B cell (primary cell): ENCODE measurements around the gene TIMM44. TPM values are rescaled to one million over a fixed set of nuclear protein-coding genes. Genes with fewer than 3 reads are reported as not detected.

Experiments
- ATAC-seq: fragments of 200-7000 bp; cut with Tn5 transposase; one replicate; pipeline ENCODE4 v1.10.0; 2021; ENCODE audit warnings: low read depth, mild to moderate bottlenecking, moderate number of reproducible peaks, moderate library complexity
- CTCF ChIA-PET: fragments of 350-600 bp; sonication (Branson Sonifier 250); formaldehyde crosslinking; loops from one replicate; lab custom pipeline; 2021; ENCODE audit warnings: antibody characterized with exemption, inconsistent platforms; lab: Charles Lee
- POLR2A ChIA-PET: fragments of 350-600 bp; sonication (Branson Sonifier 250); formaldehyde crosslinking; loops from one replicate; lab custom pipeline; 2021; ENCODE audit warnings: antibody characterized with exemption; lab: Charles Lee
- DNase-seq: peaks from one replicate; pipeline ENCODE4 v3.0.0; 2013
- H2AFZ ChIP-seq: 2 replicates; pipeline ENCODE4 v1.6.1; 2012; ENCODE audit warnings: mild to moderate bottlenecking, low read depth, low read length; ENCODE audit not compliant: insufficient read depth, poor library complexity, severe bottlenecking
- H3K27ac ChIP-seq, 2 donors: 1 replicate in 1 of 2; 2 replicates in 1 of 2; pipeline ENCODE4 v1.5.1; 2012 to 2013; ENCODE audit warnings: low read length in 2 of 2, mild to moderate bottlenecking in 2 of 2, moderate library complexity in 1 of 2
- H3K27me3 ChIP-seq, 4 experiments: fragments of 200-600 bp in 1 of 4; sonication (generic) in 1 of 4; replicated peaks in 1 of 4; 1 replicate in 2 of 4; 2 replicates in 2 of 4; pipeline versions ENCODE4 v1.6.1 to v1.7.0; 2013 to 2016; ENCODE audit warnings: low read length in 3 of 4, mild to moderate bottlenecking in 2 of 4, mixed read lengths in 1 of 4, moderate library complexity in 1 of 4; ENCODE audit not compliant: insufficient read depth in 4 of 4, control insufficient read depth in 3 of 4; ENCODE audit errors: control extremely low read depth in 1 of 4
- H3K36me3 ChIP-seq, 2 experiments: replicated peaks in 1 of 2; 1 replicate in 1 of 2; 2 replicates in 1 of 2; pipeline versions ENCODE4 v1.6.1 to v1.7.1; 2013; ENCODE audit warnings: low read length in 1 of 2; ENCODE audit not compliant: insufficient read depth in 2 of 2, control insufficient read depth in 1 of 2; ENCODE audit errors: control extremely low read depth in 1 of 2, extremely low read depth in 1 of 2
- H3K4me1 ChIP-seq, 2 donors: fragments of 200-600 bp in 1 of 2; sonication (generic) in 1 of 2; 1 replicate in 1 of 2; 2 replicates in 1 of 2; pipeline versions ENCODE4 v1.5.1 to v1.6.1; 2013 to 2017; ENCODE audit warnings: low read length in 2 of 2; ENCODE audit not compliant: control insufficient read depth in 2 of 2, insufficient read depth in 2 of 2
- H3K4me2 ChIP-seq: replicated peaks from 2 replicates; pipeline ENCODE3; 2012; ENCODE audit warnings: mild to moderate bottlenecking, low read depth, low read length; ENCODE audit not compliant: poor library complexity, severe bottlenecking
- H3K4me3 ChIP-seq, 5 experiments: fragments of 200-600 bp in 1 of 5; sonication (generic) in 1 of 5; 1 replicate in 3 of 5; 2 replicates in 2 of 5; pipeline versions ENCODE4 v1.5.1 to v1.7.0; 2011 to 2016; ENCODE audit warnings: low read length in 4 of 5, mild to moderate bottlenecking in 4 of 5, low read depth in 2 of 5, control low read depth in 1 of 5, moderate library complexity in 1 of 5; ENCODE audit not compliant: insufficient read depth in 1 of 5; ENCODE audit errors: control extremely low read depth in 1 of 5, extremely low read depth in 1 of 5
- H3K79me2 ChIP-seq: fragments of 200-600 bp; sonication (generic); one replicate; pipeline ENCODE4 v1.6.0; 2016; ENCODE audit warnings: low read length; ENCODE audit not compliant: control insufficient read depth, insufficient read depth
- H3K9ac ChIP-seq: fragments of 200-600 bp; sonication (generic); 2 replicates; pipeline ENCODE4 v1.6.1; 2017; ENCODE audit warnings: mild to moderate bottlenecking, low read length, moderate library complexity
- H3K9me3 ChIP-seq, 3 donors: one replicate each; pipeline versions ENCODE4 v1.6.1 to v1.7.1; 2013; ENCODE audit warnings: low read length in 2 of 3; ENCODE audit not compliant: control insufficient read depth in 2 of 3, insufficient read depth in 1 of 3; ENCODE audit errors: control extremely low read depth in 1 of 3
- H4K20me1 ChIP-seq: 2 replicates; pipeline ENCODE4 v1.6.0; 2012; ENCODE audit warnings: mild to moderate bottlenecking, low read length; ENCODE audit not compliant: insufficient read depth, control insufficient read depth, poor library complexity, severe bottlenecking
- H3K27ac Mint-ChIP-seq: one replicate; pipeline ENCODE4 v1.8.0; 2021; ENCODE audit warnings: mixed read lengths
- H3K27me3 Mint-ChIP-seq: one replicate; pipeline ENCODE4 v1.8.0; 2021; ENCODE audit warnings: mixed read lengths
- H3K4me1 Mint-ChIP-seq: one replicate; pipeline ENCODE4 v1.8.0; 2021; ENCODE audit warnings: mixed read lengths
- H3K4me3 Mint-ChIP-seq: one replicate; pipeline ENCODE4 v1.8.0; 2021; ENCODE audit warnings: mixed read lengths
- H3K9me3 Mint-ChIP-seq: one replicate; pipeline ENCODE4 v1.8.0; 2022; ENCODE audit warnings: mixed read lengths; ENCODE audit not compliant: insufficient read depth
- EZH2 ChIP-seq: IDR thresholded peaks from 2 replicates; pipeline ENCODE4 v1.6.1; 2012; ENCODE audit warnings: borderline replicate concordance, low read depth, mild to moderate bottlenecking, moderate library complexity, low read length; ENCODE audit not compliant: insufficient read depth, poor library complexity, severe bottlenecking
- WGBS: methylation state at CpG from one replicate; pipeline ENCODE4 v1.1.5; 2013; ENCODE audit warnings: missing lambda C conversion rate; ENCODE audit not compliant: insufficient coverage; 5-methylcytosine and 5-hydroxymethylcytosine counted together
- intact Hi-C: fragments of 100-400 bp; cut with micrococcal nuclease; formaldehyde crosslinking; loops from one replicate; pipeline ENCODE4 v1.10.0; 2022
- polyA plus RNA-seq: library from polyadenylated mRNA; depleted of rRNA; stranded (reverse); fragments of >200 nt; gene quantifications from 2 replicates; pipeline ENCODE4 v1.2.3, GENCODE V29; 2012
- total RNA-seq, 2 donors: library from RNA; stranded (reverse); fragments of 120-200 nt in 1 of 2; gene quantifications; 1 replicate in 1 of 2; 2 replicates in 1 of 2; pipeline versions ENCODE4 v1.2.3 to v1.2.4, GENCODE V29; 2013 to 2022
- TF ChIP-seq, protein P1 (sequence below): fragments of 200-600 bp; IDR thresholded peaks from one replicate; pipeline ENCODE4 v1.8.0; 2022; ENCODE audit warnings: antibody characterized with exemption, mild to moderate bottlenecking

Gene TIMM44
- total and polyA plus RNA-seq, 2 donors (not counting 1 experiment from before 2014, with no cell fraction given), result 48.9 to 66.5 TPM

DNA sequence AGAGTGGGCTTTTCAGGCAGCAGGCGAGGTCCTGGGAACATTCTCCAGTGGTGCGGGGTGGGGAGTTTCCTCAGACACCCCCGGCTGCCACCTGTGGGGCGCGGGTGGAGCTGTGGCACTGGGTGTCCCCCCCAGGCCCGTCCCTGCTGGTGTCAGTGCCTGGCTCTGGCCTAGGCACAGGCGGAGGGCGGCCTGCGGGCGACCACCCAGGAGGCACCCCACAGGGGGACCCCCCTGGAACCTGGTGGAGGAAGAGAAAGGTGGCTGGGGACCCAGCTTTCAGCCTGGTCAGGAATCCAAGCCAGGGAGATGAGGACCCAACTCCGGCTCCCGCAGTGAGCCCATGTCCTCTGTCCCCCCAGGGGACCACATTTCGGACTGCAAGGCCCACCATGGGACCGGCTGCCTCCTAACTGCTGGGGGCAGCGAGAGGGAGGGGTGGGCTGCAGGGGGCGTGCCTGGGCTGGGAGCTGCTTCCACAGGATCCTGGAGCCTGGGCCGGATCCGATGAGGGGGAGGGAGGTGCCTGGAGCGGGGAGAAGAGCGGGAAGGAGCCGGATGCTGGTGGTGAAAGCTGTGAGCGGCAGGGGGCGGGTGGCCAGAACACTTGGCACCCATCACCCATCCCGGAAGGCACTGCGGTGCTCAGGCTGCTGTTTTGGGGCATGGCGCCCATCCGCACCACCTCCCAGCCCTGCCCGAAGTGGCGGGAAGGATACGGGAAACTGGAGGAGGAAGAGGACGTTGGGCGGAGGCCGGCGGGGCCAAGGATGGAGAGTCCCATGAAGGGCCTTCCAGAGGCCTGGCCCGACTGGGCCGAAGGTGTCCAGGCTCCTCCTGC is 12.0 kb downstream of the TIMM44 start:
- no peak overlapping the region for H3K4me3 Mint-ChIP-seq
- no peak overlapping the region for H3K4me2 ChIP-seq
- POLR2A ChIA-PET, result interaction anchor here (0.6 kb wide), 1 partner anchor 753 kb away, joined by 3 read pairs; no protein-coding TSS in a partner anchor
- 98% methylated on average over 35 of the region's 36 CpGs for WGBS
- no peak overlapping the region for H3K4me3 ChIP-seq
- H3K9me3 Mint-ChIP-seq, result no peaks in the 10 kb centered on the region
- H3K27ac Mint-ChIP-seq, result no peak overlapping the region
- H3K79me2 ChIP-seq, result no peaks in the 10 kb centered on the region
- ATAC-seq (no peak), DNase-seq (no peak)
- no peak overlapping the region for H3K27ac ChIP-seq
- H4K20me1 ChIP-seq, result peaks cover 18% of the 10 kb centered on the region
- no peak overlapping the region for H2AFZ ChIP-seq
- CTCF ChIA-PET, result interaction anchor here (2.9 kb wide), 1 partner anchor 13 kb away, joined by 18 read pairs; the partner anchor contains the start of gene TIMM44
- no peaks in the 10 kb centered on the region for H3K27me3 Mint-ChIP-seq
- H3K4me1 Mint-ChIP-seq, result peaks cover 4% of the 10 kb centered on the region
- no peaks in the 10 kb centered on the region for H3K9me3 ChIP-seq
- H3K9ac ChIP-seq, result no peak overlapping the region
- peaks cover 1 to 2% of the 10 kb centered on the region in 2 donors for H3K4me1 ChIP-seq
- intact Hi-C loops, result no loop called here
- H3K36me3 ChIP-seq, result peaks cover 2 to 50% of the 10 kb centered on the region in 2 experiments
- TF ChIP-seq EZH2, result no peak
- TF ChIP-seq, protein P1, sequence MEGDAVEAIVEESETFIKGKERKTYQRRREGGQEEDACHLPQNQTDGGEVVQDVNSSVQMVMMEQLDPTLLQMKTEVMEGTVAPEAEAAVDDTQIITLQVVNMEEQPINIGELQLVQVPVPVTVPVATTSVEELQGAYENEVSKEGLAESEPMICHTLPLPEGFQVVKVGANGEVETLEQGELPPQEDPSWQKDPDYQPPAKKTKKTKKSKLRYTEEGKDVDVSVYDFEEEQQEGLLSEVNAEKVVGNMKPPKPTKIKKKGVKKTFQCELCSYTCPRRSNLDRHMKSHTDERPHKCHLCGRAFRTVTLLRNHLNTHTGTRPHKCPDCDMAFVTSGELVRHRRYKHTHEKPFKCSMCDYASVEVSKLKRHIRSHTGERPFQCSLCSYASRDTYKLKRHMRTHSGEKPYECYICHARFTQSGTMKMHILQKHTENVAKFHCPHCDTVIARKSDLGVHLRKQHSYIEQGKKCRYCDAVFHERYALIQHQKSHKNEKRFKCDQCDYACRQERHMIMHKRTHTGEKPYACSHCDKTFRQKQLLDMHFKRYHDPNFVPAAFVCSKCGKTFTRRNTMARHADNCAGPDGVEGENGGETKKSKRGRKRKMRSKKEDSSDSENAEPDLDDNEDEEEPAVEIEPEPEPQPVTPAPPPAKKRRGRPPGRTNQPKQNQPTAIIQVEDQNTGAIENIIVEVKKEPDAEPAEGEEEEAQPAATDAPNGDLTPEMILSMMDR, result no peak
- no peaks in the 10 kb centered on the region for H3K27me3 ChIP-seq

DNA sequence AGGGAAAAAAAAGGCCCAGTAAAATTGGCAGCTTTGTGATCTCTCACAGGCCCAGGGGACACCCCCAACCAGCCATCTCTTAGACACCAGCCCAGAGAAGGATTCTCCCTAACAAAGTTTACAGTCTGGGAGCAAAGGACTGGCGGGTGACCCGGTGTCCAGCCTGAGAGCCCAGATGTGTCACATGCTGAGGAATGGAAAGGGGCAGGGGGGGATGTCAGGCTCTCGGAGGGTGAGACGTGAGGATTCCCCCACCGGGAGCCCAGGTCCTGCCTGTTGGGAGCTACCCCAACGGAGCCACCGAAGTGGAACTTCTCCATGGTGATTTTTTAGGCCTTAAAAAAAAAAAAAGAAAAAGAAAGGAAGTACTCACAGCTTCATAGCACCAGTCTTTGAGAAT is 12.7 kb downstream of the TIMM44 start:
- H3K27me3 Mint-ChIP-seq, result no peaks in the 10 kb centered on the region
- no peak overlapping the region for H3K4me3 Mint-ChIP-seq
- DNase-seq (no peak), ATAC-seq (no peak)
- peaks cover 2% of the 10 kb centered on the region for H3K79me2 ChIP-seq
- no peak overlapping the region for H2AFZ ChIP-seq
- no peaks in the 10 kb centered on the region for H3K27me3 ChIP-seq
- H4K20me1 ChIP-seq, result peaks cover 20% of the 10 kb centered on the region
- no peak overlapping the region for H3K4me2 ChIP-seq
- ChIA-PET POLR2A (interaction anchor here (0.7 kb wide), 1 partner anchor 19 kb away, joined by 11 read pairs; no protein-coding TSS in a partner anchor), CTCF (interaction anchor here (0.6 to 2.9 kb wide), 3 partner anchors 13 to 709 kb away, joined by 3 to 18 read pairs (median 3); partner anchors contain the start of gene TIMM44)
- peaks cover 2 to 45% of the 10 kb centered on the region in 2 experiments for H3K36me3 ChIP-seq
- no peak for TF ChIP-seq EZH2
- TF ChIP-seq, protein P1, result no peak
- H3K9me3 Mint-ChIP-seq, result no peaks in the 10 kb centered on the region
- H3K4me3 ChIP-seq, result no peak overlapping the region
- H3K27ac ChIP-seq, result no peak overlapping the region
- intact Hi-C loops, result no loop called here
- H3K4me1 Mint-ChIP-seq, result peaks cover 7% of the 10 kb centered on the region
- H3K9me3 ChIP-seq, result no peaks in the 10 kb centered on the region
- H3K4me1 ChIP-seq, result peaks cover 4 to 6% of the 10 kb centered on the region in 2 donors
- 100% methylated on average over 2 of the region's 7 CpGs for WGBS
- no peak overlapping the region for H3K27ac Mint-ChIP-seq
- H3K9ac ChIP-seq, result no peak overlapping the region
